Renal cortex interstitium (tissue), 3 donors: ENCODE results near the gene ZSCAN4. TPM values are rescaled to one million over a fixed set of nuclear protein-coding genes. Genes with fewer than 3 reads are reported as not detected.

Source experiments
- polyA plus RNA-seq, 3 donors: library from polyadenylated mRNA; unstranded; fragments of 120-200 nt; gene quantifications; one replicate each; pipeline ENCODE4 v1.2.1, GENCODE V29; 2013; ENCODE audit not compliant: insufficient read length in 3 of 3

The ZSCAN4 gene
- polyA plus RNA-seq, 3 donors = 0.06 to 0.08 TPM; not detected in 1

Other genes starting within 250 kb of the ZSCAN4 start
- 10 to 100 TPM in 2 of 3 donors, 1 to 10 TPM in 1; 9.6 to 18.0 (median 10.5) TPM for gene ZNF749, start 233.6 kb upstream of the ZSCAN4 start, polyA plus RNA-seq
- 1 to 10 TPM; 2.5 to 4.7 (median 3.1) TPM for gene VN1R1, start 211.8 kb upstream of the ZSCAN4 start, polyA plus RNA-seq
- 10 to 100 TPM; 21.3 to 23.6 (median 22.8) TPM for gene ZNF772, start 191.4 kb upstream of the ZSCAN4 start, polyA plus RNA-seq
- 10 to 100 TPM; 20.3 to 22.7 (median 20.8) TPM for gene ZNF419, start 181.2 kb upstream of the ZSCAN4 start, polyA plus RNA-seq
- 10 to 100 TPM; 12.0 to 16.8 (median 15.4) TPM for gene ZNF773, start 169.0 kb upstream of the ZSCAN4 start, polyA plus RNA-seq
- 10 to 100 TPM; 12.5 to 16.4 (median 15.8) TPM for gene ZNF549, start 141.6 kb upstream of the ZSCAN4 start, polyA plus RNA-seq
- 10 to 100 TPM; 18.5 to 21.8 (median 20.6) TPM for gene ZNF550, start 109.1 kb upstream of the ZSCAN4 start, polyA plus RNA-seq
- gene ZNF416, start 90.0 kb upstream of the ZSCAN4 start, polyA plus RNA-seq = 10 to 100 TPM in 1 of 3 donors, 1 to 10 TPM in 2; 7.7 to 10.8 (median 9.1) TPM
- gene ZIK1, start 84.8 kb upstream of the ZSCAN4 start, polyA plus RNA-seq = 10 to 100 TPM; 19.3 to 23.8 (median 20.8) TPM
- 1 to 10 TPM; 4.9 to 6.3 (median 4.9) TPM for gene ZNF530, start 69.0 kb upstream of the ZSCAN4 start, polyA plus RNA-seq
- 10 to 100 TPM; 25.4 to 29.1 (median 26.7) TPM for gene ZNF134, start 54.7 kb upstream of the ZSCAN4 start, polyA plus RNA-seq
- gene ZNF211, start 35.8 kb upstream of the ZSCAN4 start, polyA plus RNA-seq = 10 to 100 TPM; 31.6 to 42.6 (median 35.0) TPM
- gene ZNF551, start 13.0 kb downstream of the ZSCAN4 start, polyA plus RNA-seq = 10 to 100 TPM; 14.2 to 17.3 (median 16.4) TPM
- 10 to 100 TPM; 26.3 to 36.1 (median 27.7) TPM for gene ZNF154, start 40.3 kb downstream of the ZSCAN4 start, polyA plus RNA-seq
- 10 to 100 TPM; 17.7 to 20.6 (median 20.0) TPM for gene ZNF671, start 58.7 kb downstream of the ZSCAN4 start, polyA plus RNA-seq
- gene ZNF776, start 77.9 kb downstream of the ZSCAN4 start, polyA plus RNA-seq = 10 to 100 TPM; 34.6 to 45.6 (median 37.8) TPM
- 10 to 100 TPM; 21.2 to 29.9 (median 23.7) TPM for gene ZNF586, start 100.7 kb downstream of the ZSCAN4 start, polyA plus RNA-seq
- gene ZNF552, start 146.0 kb downstream of the ZSCAN4 start, polyA plus RNA-seq = 10 to 100 TPM; 14.2 to 26.2 (median 19.2) TPM
- 10 to 100 TPM; 14.2 to 18.6 (median 17.5) TPM for gene ZNF587B, start 161.4 kb downstream of the ZSCAN4 start, polyA plus RNA-seq
- 10 to 100 TPM; 24.8 to 49.0 (median 27.3) TPM for gene ZNF587, start 180.9 kb downstream of the ZSCAN4 start, polyA plus RNA-seq
- 10 to 100 TPM; 56.1 to 83.8 (median 59.8) TPM for gene ZNF814, start 220.1 kb downstream of the ZSCAN4 start, polyA plus RNA-seq
- 10 to 100 TPM; 20.6 to 31.7 (median 29.6) TPM for gene ZNF417, start 247.7 kb downstream of the ZSCAN4 start, polyA plus RNA-seq